ENCODE results near the gene GPRC5C. TPM values are rescaled to one million over a fixed set of nuclear protein-coding genes. Genes with fewer than 3 reads are reported as not detected.
A peak's percentile ranks its signal among the peaks of the same experiment; 100 is the strongest.

GPRC5C gene
- total and polyA plus RNA-seq, 9 of the 15 experiments (the other 6 are each of a cell fraction or from before 2014, with no cell fraction given): 0.28 to 9.0 (median 4.1) TPM

DNA sequence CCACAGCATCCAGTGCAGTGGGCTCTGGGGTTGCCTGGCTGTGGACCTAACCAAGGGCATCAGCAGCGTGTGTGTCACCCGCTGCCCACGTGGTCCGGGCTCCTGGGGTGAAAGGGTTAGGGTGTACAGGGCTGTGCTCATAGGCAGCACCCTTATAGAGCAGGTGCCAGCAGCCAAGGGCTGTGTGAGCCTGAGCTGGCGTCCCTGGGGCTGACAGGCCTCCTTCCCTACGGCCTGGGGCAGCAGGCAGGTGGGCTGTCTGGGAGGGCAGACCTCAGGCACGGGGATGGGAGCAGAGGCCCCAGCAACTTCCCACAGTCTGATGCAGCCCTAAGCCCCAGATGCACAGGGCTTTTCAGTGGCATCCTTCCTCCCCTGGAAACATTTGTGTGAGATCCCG lies 48.4 kb downstream of the GPRC5C start:
- Histone ChIP-seq H3K36me3 (ENCODE audit: control insufficient read depth, insufficient read depth, low read length) (no peaks in the 10 kb centered on the region), H3K27ac (ENCODE audit: extremely low read depth, low read depth, low read length) (no peak overlapping the region), H3K27me3 (ENCODE audit: control insufficient read depth in 2 of 2, insufficient read depth in 2 of 2, low read length in 2 of 2) (peaks cover 3 to 69% of the 10 kb centered on the region in 2 experiments; a peak in 2 of 5 replicates), H2AFZ (ENCODE audit: low read depth, low read length) (no peak overlapping the region), H3K79me2 (ENCODE audit: control insufficient read depth, insufficient read depth, low read length) (no peaks in the 10 kb centered on the region), H3K4me1 (replicated peaks in 1 of 2; ENCODE audit: control insufficient read depth in 2 of 2, insufficient read depth in 2 of 2, low read length in 2 of 2) (peaks cover 0 to 5% of the 10 kb centered on the region in 2 experiments; a peak in 3 of 5 replicates), H3K9ac (ENCODE audit: insufficient read depth in 1 of 2, low read depth in 2 of 2, low read length in 2 of 2) (no peak overlapping the region), H3K4me3 (no peak overlapping the region), H3K9me3 (replicated peaks; ENCODE audit: control insufficient read depth, insufficient read depth, low read depth, low read length) (no peaks in the 10 kb centered on the region), H3K9me1 (ENCODE audit: control insufficient read depth, insufficient read depth, low read length) (no peaks in the 10 kb centered on the region), H4K20me1 (replicated peaks; ENCODE audit: control insufficient read depth, insufficient read depth, low read length) (no peaks in the 10 kb centered on the region), H3K4me2 (ENCODE audit: insufficient read depth, low read length) (no peak overlapping the region)
- TF ChIP-seq TRIM28 (IDR thresholded peaks at IDR 0.05) (no peak), KLF13 (tag; IDR thresholded peaks at IDR 0.05; ENCODE audit: borderline replicate concordance, low read depth) (no peak)
- POLR2A ChIA-PET: interaction anchor here (1.5 to 2.0 kb wide), 2 partner anchors 10 to 99 kb away, joined by 3 to 6 read pairs; no protein-coding TSS in a partner anchor
- BruUV-seq (replicated peaks): no TSS peak
- intact Hi-C loops (cut with micrococcal nuclease): no loop called here
- no peak for DNase-seq (ENCODE audit: extremely low read depth in 1 of 4, low spot score in 3 of 4)
- CTCF ChIA-PET (ENCODE audit: low intra/inter-chr PET ratio): no interaction called here
- FAIRE-seq: no peak
- 1% methylated on average over 8 of the region's 8 CpGs for WGBS (ENCODE audit: insufficient coverage, low coverage, missing lambda C conversion rate)
- in situ Hi-C loops (cut with MboI): no loop called here
- ATAC-seq: no peak

DNA sequence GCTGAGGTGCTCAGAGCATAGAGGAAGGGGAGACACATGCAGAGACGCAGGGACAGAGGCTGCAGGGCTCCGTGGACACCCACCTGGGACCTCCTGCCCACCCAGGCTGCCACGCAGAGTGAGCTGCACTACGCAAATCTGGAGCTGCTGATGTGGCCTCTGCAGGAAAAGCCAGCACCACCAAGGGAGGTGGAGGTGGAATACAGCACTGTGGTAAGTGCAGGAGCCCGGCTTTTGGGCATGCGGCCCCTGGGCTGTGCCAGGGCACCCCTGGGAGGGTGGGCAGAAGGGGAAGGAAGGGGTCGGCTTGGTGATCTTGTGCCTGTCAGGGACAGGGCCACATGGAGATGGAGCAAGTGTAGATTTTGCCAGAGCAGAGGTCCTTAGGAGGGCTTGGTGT lies 49.7 kb downstream of the GPRC5C start:
- H3K36me3 ChIP-seq (ENCODE audit: control insufficient read depth, insufficient read depth, low read length): no peaks in the 10 kb centered on the region
- H3K4me1 ChIP-seq (replicated peaks in 1 of 2; ENCODE audit: control insufficient read depth in 2 of 2, insufficient read depth in 2 of 2, low read length in 2 of 2): peaks cover 0 to 5% of the 10 kb centered on the region in 2 experiments; a peak in 3 of 5 replicates
- H3K4me3 ChIP-seq: no peak overlapping the region
- H3K9me1 ChIP-seq (ENCODE audit: control insufficient read depth, insufficient read depth, low read length): no peaks in the 10 kb centered on the region
- DNase-seq (ENCODE audit: extremely low read depth in 1 of 4, low spot score in 3 of 4): no peak
- H4K20me1 ChIP-seq (replicated peaks; ENCODE audit: control insufficient read depth, insufficient read depth, low read length): no peaks in the 10 kb centered on the region
- intact Hi-C loops (cut with micrococcal nuclease) (no loop called here), in situ Hi-C loops (cut with MboI) (no loop called here)
- H3K27ac ChIP-seq (ENCODE audit: extremely low read depth, low read depth, low read length): no peak overlapping the region
- 0% methylated on average over 6 of the region's 7 CpGs for WGBS (ENCODE audit: insufficient coverage, low coverage, missing lambda C conversion rate)
- peak overlapping the region in 1 of 2 experiments; percentile 26; a peak in 1 of 4 replicates for H3K9ac ChIP-seq (ENCODE audit: insufficient read depth in 1 of 2, low read depth in 2 of 2, low read length in 2 of 2)
- H2AFZ ChIP-seq (ENCODE audit: low read depth, low read length): no peak overlapping the region
- BruUV-seq (replicated peaks): no TSS peak
- H3K79me2 ChIP-seq (ENCODE audit: control insufficient read depth, insufficient read depth, low read length): no peaks in the 10 kb centered on the region
- H3K27me3 ChIP-seq (ENCODE audit: control insufficient read depth in 2 of 2, insufficient read depth in 2 of 2, low read length in 2 of 2): peaks cover 3 to 67% of the 10 kb centered on the region in 2 experiments; a peak in 2 of 5 replicates
- ChIA-PET POLR2A (no interaction called here), CTCF (ENCODE audit: low intra/inter-chr PET ratio) (no interaction called here)
- no peak for FAIRE-seq
- ATAC-seq: no peak
- H3K9me3 ChIP-seq (replicated peaks; ENCODE audit: control insufficient read depth, insufficient read depth, low read depth, low read length): no peaks in the 10 kb centered on the region
- no peak overlapping the region for H3K4me2 ChIP-seq (ENCODE audit: insufficient read depth, low read length)
- TF ChIP-seq ZNF609 (CRISPR knock-in tag; IDR thresholded peaks at IDR 0.05; ENCODE audit: borderline replicate concordance) (no peak), NFIC (IDR thresholded peaks at IDR 0.05) (no peak), RNF2 (IDR thresholded peaks at IDR 0.05) (no peak), CBX5 (IDR thresholded peaks at IDR 0.05; ENCODE audit: borderline replicate concordance, low read depth) (no peak), ETS2 (tag; IDR thresholded peaks at IDR 0.05; ENCODE audit: borderline replicate concordance, poor library complexity, severe bottlenecking) (no peak), SETDB1 (IDR thresholded peaks at IDR 0.05; ENCODE audit: low read length) (no peak), ZNF507 (tag; conservative IDR thresholded peaks at IDR 0.05) (no peak), MCM2 (IDR thresholded peaks at IDR 0.05; ENCODE audit: low read depth) (no peak), ILK (tag; IDR thresholded peaks at IDR 0.05; ENCODE audit: borderline replicate concordance, low read depth) (no peak), ZNF140 (CRISPR knock-in tag; IDR thresholded peaks at IDR 0.05) (no peak), NFIX (CRISPR knock-in tag; IDR thresholded peaks at IDR 0.05; ENCODE audit: low read depth) (no peak)
